Inflammatory macrophage treated with lipopolysaccharide for 1 hour (primary cell): ENCODE measurements around the gene TTN.
"Not testable (repeated sequence)": the region's sequence is repeated elsewhere in the genome, so short reads cannot be mapped to it uniquely, and the experiment has no call there.

ENCODE experiments used
- DNase-seq, 2 donors: peaks; one replicate each; pipeline ENCODE4 v3.0.0-alpha.2; 2020 to 2022

TTN gene

DNA sequence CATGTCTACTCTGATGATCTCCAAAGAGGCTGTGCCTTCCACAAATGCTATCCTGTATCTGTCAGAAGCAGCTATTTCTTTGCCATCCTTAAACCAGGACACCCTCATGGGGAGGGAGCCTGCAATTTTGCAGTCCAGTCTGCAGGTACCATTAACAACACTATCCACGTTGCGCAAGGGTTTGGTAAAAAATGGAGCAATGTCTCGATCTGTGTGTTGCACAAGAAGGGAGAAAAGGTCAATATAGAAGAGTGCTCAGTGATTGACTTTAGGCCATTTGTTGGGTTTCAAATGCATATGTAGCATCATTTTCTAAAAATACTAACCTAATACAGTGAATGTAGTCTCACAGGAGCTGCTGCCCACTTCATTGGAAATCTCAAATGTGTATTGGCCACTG, 74.3 kb downstream of the TTN start:
- no peak for DNase-seq

DNA sequence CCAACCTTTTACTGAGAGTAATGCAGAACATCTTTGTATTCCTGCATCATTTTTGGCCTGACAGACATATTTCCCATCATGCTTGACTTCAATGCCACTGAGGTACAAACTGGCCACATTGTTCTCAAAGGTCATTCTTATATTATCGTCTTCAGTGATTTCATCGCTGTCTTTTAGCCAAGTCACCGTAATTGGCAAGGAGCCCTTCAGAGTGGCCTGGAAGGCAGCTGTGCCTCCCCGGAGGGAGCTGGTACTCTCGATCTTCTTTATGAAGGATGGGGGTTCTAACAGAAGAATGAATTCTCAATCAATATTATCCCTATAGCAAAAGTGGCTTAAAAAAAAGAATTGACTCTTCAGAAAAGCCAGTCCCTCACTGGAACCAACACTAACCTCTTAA, 75.9 kb downstream of the TTN start:
- no peak for DNase-seq

DNA sequence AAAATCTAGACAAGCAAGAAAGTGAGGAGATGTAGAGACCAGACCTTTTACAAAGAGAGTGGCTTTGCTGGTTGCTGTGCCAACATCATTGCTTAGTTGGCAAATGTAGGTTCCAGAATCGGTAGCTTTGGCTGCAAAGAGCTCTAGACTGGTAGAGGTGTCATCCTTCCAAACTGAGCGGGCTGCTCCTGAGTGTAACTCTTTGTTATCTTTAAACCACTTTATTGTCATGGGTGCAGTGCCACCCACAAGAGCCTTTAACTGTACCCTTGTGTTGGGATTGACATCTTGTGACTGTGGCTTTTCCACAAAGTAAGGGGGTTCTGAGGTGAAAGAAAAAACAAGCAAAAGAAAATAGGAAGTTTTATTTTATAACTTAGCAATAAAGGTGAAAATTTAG, 77.2 kb downstream of the TTN start:
- DNase-seq = no peak

DNA sequence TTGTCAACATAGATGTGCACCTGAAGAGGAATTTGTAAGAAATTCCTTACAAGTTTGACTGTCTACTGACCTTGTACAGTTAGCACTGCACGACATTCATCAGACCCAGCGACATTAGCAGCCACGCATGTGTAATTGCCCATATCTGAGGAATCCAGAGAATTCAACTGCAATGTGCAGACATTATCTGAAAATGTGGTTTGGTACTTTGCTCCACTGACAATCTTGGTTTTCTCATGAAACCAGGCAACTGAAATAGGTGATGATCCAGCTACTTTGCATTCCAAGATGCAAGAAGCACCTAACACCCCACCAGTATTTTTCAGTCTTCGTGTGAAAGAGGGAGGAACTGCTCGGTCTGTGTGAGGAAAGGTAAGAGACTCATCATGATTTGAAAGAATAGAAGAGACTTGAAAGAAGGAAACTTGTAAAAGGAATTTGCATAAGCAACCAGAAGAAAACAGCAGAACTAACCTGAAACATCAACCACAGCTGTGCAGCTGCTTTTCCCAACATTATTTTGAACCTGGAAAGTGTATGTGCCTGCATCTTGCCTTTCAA, 83.4 kb downstream of the TTN start:
- DNase-seq = no peak

DNA sequence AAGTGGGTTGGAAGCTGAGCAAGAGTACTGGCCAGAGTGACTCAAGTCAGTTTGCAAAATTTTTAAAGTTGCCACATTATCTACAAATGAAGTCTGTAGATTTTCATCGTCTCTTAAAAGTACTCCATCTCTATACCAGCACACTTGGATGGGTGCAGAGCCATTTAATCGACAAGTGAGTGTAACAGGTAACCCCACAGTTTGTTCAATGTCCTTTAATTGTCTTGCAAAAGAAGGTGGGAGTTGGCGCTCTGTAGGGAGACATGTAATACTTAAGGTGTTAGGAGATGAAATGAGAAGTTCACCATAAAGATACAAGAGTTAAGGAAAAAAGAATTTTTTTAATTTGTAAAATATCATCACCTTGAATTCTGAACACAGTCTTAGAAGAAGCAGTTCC, 84.9 kb downstream of the TTN start:
- DNase-seq = no peak

DNA sequence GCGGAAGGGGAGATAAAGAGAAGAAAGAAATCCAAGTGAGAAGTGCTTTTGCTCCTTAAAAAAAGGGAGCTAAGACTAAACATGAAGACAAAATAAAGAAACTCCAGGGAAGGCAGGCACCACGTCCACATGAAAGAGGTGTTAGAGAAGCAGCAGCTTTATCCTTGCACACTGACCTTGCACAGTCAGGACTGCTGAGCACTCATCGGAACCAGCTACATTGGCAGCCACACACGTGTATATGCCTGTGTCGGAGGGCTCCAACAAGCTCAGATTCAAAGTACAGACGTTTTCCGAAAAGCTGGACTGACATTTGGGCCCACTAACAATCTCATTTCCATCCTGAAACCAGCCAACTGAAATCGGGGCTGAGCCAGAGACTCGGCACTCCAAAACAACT, 88.2 kb downstream of the TTN start:
- no peak for DNase-seq

DNA sequence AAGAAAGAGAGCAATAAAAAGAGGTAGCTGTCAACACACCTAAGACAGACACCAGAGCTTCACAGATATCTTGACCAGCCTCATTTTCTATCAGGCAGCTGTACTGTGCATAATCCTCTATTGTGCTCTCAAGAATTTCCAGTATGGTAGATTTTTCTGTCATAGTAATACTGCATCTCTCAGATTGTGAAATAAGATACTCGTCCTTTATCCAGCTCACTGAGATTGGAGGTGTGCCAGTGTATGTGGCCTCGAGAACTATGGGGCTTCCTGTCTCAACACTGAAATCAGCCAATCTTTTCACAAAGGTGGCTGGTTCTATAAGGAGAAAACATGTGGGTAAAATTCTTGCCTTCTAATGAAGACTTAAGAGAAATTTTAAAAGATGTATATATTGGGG, 88.9 kb downstream of the TTN start:
- no peak for DNase-seq

DNA sequence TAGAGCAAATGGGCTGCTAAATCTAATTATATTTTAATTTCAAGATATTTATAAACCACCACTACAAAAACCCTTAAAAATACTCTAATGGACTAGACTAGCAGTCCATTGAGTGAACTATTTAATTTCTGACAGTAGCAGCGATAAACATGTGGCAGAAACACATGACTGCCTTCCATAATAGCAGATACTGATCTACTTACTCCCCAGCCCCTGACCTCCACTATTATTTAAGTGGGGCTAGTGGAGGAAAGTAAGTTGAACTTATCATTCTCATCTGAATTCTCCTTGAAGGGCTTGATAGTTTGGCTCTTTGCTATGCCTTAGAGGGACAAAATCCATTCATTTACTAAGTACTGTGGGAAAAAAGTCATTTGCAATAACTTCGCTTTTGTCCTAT, 90.8 kb downstream of the TTN start:
- DNase-seq = no peak

DNA sequence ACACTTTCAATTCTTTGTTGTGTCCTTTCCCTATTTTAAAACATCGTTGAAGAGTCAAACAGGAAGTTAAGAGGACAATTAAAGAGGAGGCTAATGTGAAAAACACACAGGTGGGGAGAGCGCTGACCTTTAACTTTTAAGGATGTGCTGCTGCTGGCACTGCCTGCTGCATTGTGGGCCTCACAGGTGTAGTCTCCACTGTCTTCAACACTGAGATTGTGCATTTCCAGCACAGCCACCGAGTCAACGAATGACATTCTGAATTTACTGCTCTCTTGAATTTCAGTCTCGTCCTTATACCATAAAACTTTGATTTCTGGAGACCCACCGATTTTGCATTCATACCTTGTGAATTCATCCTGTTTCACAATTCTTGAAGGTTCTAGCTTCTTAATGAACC, 91.9 kb downstream of the TTN start:
- no peak for DNase-seq

DNA sequence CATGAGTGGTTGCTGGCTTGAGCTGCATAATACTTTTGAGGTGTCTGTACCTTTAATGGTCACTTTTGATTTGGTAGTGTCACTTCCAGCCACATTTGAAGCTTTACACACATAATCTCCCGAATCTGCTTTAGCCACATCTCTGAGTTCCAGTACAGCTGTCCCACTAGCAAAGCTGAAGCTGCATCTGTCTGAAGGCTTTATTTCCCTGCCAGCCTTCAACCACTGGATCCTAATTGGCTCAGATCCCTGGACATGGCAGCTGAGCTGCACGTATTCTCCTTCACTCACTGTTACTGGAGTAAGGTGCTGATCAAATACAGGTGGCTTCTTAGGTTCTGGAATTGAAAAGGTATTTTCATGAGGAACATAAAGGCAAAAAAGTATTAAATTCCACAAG, 99.7 kb downstream of the TTN start:
- no peak for DNase-seq

DNA sequence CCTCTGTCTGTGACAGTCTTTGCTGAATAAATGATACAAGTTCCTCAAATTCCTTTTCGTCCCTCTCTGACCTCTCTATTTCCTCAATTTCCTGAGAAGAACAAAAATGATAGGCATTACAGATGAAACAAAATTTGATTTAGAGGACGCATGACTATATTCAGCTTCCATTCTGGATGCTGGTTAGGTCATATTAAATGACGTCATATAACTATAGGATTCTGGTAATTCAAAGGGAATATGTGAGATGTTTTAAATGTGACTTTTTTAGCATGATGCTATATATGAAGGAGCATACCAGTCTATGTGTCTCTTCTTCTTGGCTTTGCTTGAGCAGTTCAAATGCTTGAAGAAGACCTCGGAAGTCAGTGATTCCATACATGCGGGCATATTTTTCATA, 102.3 kb downstream of the TTN start:
- no peak for DNase-seq

DNA sequence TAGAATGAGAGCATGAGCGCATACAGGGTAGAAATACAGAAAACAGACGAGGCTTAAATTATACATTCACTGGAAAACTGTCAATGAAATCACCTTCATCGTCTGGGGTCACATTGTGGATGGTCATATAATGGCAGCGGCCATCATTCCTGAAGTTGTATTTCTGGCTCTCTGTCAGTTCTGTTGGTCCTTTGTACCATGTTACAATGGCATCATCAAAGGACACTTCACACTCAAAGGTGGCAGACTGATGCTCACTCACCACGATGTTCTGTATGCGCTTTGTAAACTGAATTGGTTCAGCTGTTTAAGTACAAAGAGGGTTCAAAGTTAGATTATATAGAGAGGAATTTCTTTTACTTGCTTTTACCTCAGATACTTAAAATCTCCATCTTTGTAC, 104.9 kb downstream of the TTN start:
- no peak for DNase-seq

DNA sequence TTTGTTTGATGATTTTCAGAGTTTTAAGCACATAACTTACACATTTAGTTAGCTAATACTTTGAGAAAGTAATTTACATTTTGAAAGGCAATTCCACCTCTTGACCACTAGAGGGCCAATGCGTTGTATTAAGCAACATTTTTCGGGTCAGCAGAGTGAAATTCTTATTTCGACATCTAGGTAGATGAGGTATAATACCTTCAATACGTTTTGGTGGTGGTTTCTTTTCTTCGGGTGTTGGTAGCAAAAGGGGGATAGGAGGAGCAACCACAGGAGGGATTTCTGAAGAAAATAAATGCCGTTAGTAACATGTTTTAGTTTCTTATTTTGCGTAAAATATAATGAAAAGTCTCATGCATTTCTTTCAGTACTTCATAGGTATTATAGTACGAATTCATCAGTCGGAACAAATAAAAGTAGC, 106.3 kb downstream of the TTN start:
- DNase-seq = peak; percentile 21 to 54

DNA sequence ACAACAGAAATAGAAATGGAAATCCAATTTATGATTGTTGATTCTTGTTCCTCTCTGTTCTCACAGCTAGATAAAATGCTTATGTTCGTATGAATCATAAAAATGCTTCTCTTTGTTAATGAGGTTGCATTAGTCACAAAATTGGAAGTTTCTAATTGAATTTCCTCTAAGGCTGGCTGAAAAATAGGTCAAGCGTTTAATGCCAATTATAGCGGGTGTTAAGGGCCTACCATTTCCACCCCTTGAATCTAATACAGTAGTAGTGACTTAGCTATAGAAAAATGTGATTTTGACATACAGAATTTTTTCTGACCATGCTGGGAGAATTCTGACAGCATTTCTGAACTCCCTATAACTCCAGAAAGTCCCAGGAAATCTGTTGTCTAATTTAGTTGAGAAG, 107.1 kb downstream of the TTN start:
- DNase-seq = no peak

DNA sequence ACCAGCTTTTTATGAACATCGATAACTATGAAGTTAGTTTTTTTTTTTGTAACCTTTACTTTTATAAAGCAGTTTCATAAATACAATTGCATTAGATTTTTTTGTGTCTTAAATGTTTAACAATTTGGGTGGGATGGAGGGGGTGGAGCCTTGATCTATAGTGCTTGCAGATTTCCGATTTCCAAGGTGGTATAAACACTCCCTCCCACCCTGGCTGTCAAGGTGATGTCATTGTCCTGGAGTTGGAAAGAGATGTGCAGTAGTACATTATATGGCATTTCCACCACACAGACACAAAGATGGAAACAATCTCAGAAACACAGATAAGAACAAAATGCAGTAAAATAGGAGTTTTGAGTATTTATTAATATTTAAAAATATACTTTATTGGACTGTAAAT, 114.4 kb downstream of the TTN start:
- no peak for DNase-seq

DNA sequence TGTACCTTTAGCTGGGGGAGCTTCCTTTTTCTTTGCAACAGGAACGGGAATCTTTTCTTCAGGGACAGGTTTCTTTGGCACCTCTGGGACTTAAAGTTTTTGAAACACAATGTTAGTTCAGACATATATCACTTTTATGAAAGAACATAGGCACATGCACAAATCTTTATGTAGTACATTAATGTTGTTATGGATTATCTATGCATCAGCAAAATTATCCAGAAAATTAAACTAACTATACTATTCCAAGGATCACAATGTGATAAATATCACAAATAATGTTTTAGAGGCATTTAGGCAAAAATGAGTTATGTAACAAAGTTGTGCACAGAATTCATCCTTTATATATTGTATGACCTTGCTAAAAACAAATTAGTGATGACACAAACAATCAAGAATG, 117.4 kb downstream of the TTN start:
- DNase-seq = no peak

DNA sequence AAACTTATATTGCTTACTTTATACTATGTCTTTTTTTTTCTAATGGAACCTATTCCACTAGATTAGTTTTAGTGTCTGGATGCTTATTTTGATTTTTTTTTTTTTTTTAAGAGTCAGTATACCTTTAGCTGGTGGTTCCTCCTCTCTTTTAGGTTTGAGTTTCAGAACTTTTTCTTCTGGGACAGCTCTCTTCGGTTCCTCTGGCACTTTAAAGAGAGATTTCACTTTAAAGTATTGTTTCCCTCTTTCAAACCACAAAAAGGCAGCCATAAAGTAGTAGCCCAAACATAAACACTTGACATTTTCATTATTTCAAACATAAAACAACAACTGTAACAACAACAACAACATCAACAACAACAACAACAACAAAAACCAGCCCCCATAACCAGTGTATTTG, 123.3 kb downstream of the TTN start:
- no peak for DNase-seq

DNA sequence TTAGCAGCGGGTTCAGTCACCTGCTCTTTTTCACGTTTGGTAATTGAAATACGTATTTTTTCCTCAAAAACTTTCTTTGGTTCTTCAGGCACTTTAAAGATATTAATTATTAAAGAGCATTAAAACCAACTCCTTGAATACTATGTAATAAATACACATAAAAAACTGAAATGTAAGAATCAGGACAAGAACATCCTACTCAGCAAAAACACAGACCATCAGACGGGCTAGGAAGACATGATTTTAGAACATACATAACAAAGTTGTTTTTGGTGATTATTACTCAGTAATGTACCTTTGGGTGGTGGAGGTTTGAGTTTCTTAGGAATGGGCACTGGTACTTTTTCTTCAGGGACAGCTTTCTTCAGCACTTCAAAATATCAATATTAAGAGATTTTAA, 126.1 kb downstream of the TTN start:
- no peak for DNase-seq

DNA sequence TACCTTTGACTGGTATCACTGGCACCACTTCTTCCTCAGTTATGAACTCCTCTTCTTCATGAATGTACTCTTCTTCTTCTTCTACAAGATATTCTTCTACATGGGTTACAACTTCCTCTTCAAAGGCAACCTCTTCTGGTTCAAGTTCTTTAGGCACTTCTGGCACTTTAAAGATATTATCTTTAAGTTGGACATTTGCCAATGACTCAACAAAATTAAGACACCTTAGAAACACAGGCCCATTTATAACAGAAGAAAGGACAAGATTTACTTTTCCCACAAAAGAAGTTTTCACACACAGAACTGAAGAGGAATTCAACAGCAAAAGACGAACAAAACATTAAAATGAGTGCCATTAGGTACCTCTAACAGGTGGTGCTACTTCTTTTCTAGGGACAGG, 127.3 kb downstream of the TTN start:
- DNase-seq = no peak

DNA sequence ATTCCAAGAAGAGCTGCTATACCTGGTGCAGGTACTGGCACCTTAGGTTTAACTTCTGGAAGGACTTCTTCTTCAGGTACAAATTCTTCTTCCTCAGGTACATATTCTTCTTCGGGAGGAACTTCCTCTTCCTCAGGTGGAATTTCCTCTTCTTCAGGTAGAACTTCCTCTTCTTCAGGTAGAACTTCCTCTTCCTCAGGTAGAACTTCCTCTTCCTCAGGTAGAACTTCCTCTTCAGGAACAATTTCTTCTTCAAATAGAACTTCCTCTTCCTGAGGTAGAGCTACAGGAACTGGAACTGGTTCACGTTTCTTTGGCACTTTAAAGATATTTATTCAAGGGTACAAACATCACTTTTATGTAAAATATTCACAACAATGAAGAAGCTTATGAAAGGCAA, 129.6 kb downstream of the TTN start:
- DNase-seq = no peak

DNA sequence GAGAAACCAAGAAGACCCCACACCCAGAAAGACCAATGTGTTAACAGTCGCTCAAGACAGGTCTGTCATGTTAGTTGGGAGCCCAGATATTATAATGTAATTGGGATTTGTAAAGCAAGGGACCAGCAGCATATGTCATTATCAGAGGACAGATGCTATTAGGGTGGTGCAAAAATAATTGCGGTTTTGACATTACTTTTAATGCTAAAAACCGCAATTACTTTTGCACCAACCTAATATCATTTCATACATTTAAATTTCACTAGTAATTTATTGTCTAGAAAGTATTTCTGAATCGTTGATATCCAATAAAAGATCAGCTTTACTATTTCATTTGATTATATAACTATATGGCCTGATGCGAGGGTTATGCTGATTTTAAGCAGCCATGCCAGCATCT, 131.2 kb downstream of the TTN start:
- no peak for DNase-seq

DNA sequence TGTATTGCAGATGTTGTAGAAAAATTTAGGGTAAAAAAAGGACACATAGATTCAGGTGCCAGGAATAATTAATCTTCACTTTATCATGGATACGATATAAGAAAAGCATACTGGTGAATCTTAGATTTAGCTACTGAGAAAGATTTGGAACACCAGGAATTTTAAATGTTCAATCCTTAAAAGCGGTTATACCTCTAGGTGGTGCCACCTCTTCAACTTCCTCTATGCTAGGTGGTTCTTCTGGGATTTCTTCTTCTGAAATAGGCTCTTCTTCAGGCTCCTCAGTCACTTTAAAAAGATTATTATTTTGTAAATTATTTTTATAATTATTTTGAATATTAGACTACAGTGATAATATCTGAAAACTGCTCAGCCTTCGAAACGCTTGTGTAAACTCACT, 133.1 kb downstream of the TTN start:
- DNase-seq = no peak

DNA sequence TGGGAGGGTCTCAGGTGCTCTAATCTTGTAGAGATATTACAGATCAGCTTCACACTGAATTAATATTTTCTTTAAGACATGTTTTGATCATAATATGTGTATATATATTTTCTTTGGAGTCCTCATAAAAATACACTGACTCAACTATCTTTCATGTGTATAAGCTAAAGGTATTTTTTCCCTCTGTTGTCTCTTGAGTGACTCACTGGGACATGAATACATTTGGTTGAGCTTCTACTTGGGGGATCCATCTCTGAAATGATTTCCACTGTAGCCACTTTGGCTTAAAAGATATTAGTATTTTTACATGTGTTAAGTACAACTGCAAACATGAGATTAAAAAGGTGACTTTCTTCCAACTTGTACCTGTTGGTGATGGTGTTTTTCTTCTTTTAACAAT, 140.8 kb downstream of the TTN start:
- no peak for DNase-seq

DNA sequence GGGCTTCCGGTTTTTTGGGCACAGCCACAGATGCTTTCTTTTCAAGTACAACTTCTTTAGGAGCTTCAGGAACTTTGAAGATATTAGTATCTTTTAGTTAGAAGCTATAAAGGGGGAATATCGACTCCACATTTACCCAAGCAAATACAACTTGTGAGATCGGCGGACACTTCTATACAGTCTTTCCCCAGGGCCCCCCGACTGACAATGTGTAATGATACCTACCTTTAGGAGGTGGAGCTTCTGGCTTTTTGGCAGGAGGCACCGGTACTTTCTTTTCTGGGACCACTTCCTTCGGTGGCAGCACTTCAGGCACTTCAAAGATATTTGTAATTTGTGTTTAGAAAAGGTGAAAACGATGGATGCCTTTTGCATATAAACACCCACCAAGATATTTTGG, 148.7 kb downstream of the TTN start:
- DNase-seq = not testable (repeated sequence)

DNA sequence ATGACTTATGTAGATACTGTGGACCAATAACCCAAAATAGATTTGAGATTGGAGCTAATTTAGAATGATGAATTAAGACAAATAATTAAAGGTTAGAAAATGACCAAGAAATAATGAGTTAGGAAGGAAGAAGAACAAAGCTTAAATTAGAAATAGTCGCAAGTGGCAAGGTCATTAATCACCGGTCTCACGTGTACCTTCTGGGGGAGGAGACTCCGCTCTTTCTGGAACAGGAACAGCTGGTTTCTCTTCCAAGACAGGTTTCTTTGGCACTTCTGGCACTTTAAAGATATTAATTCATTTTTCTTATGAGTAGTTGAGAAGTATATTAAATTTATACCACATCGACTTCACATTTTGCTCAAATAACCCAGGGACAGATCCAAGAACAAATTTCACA, 156.7 kb downstream of the TTN start:
- no peak for DNase-seq

DNA sequence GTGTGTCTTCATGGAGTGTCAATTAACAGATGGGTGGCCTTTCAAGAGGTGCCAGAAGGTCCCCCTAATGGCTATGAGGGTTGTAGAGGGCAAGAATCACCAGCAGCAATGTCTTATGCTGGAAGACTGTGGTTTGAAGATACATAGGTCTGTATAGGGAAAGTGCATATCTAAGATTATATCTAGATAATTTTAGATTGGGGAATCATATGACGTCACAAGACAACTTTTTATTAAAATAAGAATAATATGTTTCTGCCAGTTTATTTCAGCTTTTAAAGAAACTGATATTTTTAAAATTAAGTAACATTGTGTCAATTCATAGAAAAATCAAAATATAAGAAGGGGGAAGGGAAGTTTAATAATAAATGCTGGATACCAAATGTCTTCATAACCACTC, 162.3 kb downstream of the TTN start:
- no peak for DNase-seq
